Mesothelial cell of epicardium (in vitro differentiated cells): ENCODE results near the gene RBM20. TPM values are rescaled to one million over a fixed set of nuclear protein-coding genes. Genes with fewer than 3 reads are reported as not detected.

Experiments used
- DNase-seq, 2 experiments: peaks; one replicate each; pipeline ENCODE4 v3.0.0; 2021; ENCODE audit warnings: low spot score in 2 of 2; ENCODE audit not compliant: unreplicated experiment in 2 of 2
- H3K27ac Mint-ChIP-seq: 2 replicates; pipeline ENCODE4 v1.8.0; 2021; ENCODE audit warnings: mixed read lengths
- H3K27me3 Mint-ChIP-seq: 2 replicates; pipeline ENCODE4 v1.8.0; 2021; ENCODE audit warnings: low read depth, mixed read lengths
- H3K36me3 Mint-ChIP-seq: 2 replicates; pipeline ENCODE4 v1.8.0; 2021; ENCODE audit warnings: mixed read lengths
- H3K4me1 Mint-ChIP-seq: 2 replicates; pipeline ENCODE4 v1.8.0; 2021; ENCODE audit warnings: mixed read lengths
- H3K4me3 Mint-ChIP-seq: 2 replicates; pipeline ENCODE4 v1.8.0; 2021; ENCODE audit warnings: mild to moderate bottlenecking, moderate library complexity, mixed read lengths
- H3K9me3 Mint-ChIP-seq: 2 replicates; pipeline ENCODE4 v1.8.0; 2021; ENCODE audit warnings: mixed read lengths
- CTCF ChIP-seq: fragments of 200-600 bp; sonication (generic); IDR thresholded peaks from one replicate; pipeline ENCODE4 v1.5.0; 2021; ENCODE audit warnings: antibody characterized with exemption; ENCODE audit not compliant: unreplicated experiment
- total RNA-seq: library from RNA; stranded (reverse); gene quantifications from 3 replicates; pipeline ENCODE4 v1.2.1, GENCODE V29; 2021

RBM20 gene
- total RNA-seq, 1 donor from 2014 or later = 23.3 TPM

GRCh38 chr10:110680273-110681020 lies 36.3 kb downstream of the RBM20 start:
- H3K4me3 Mint-ChIP-seq = no peak overlapping the region
- no peak for TF ChIP-seq CTCF
- H3K27me3 Mint-ChIP-seq = no peaks in the 10 kb centered on the region
- no peaks in the 10 kb centered on the region for H3K9me3 Mint-ChIP-seq
- no peak for DNase-seq
- peaks cover 28% of the 10 kb centered on the region for H3K4me1 Mint-ChIP-seq
- peak overlapping the region; percentile 53 for H3K27ac Mint-ChIP-seq
- no peaks in the 10 kb centered on the region for H3K36me3 Mint-ChIP-seq

GRCh38 chr10:110681023-110681681 lies 37.0 kb downstream of the RBM20 start:
- TF ChIP-seq CTCF = no peak
- DNase-seq = peak in 1 of 2 experiments; percentile 62
- Mint-ChIP-seq H3K27ac (peak overlapping the region; percentile 53), H3K9me3 (no peaks in the 10 kb centered on the region), H3K4me3 (no peak overlapping the region), H3K4me1 (peaks cover 29% of the 10 kb centered on the region), H3K27me3 (no peaks in the 10 kb centered on the region), H3K36me3 (no peaks in the 10 kb centered on the region)

GRCh38 chr10:110682348-110682747 lies 38.2 kb downstream of the RBM20 start:
- Mint-ChIP-seq H3K4me3 (no peak overlapping the region), H3K27me3 (no peaks in the 10 kb centered on the region), H3K4me1 (peaks cover 33% of the 10 kb centered on the region), H3K9me3 (no peaks in the 10 kb centered on the region), H3K36me3 (no peaks in the 10 kb centered on the region), H3K27ac (no peak overlapping the region)
- TF ChIP-seq CTCF = no peak
- DNase-seq = no peak

GRCh38 chr10:110684800-110685446 lies 40.8 kb downstream of the RBM20 start:
- H3K4me3 Mint-ChIP-seq = no peak overlapping the region
- H3K36me3 Mint-ChIP-seq = no peaks in the 10 kb centered on the region
- no peaks in the 10 kb centered on the region for H3K27me3 Mint-ChIP-seq
- no peaks in the 10 kb centered on the region for H3K9me3 Mint-ChIP-seq
- TF ChIP-seq CTCF = no peak
- DNase-seq = no peak
- H3K4me1 Mint-ChIP-seq = peaks cover 28% of the 10 kb centered on the region
- no peak overlapping the region for H3K27ac Mint-ChIP-seq

- Mint-ChIP-seq H3K27me3 (no peaks in the 10 kb centered on the region), H3K4me3 (no peak overlapping the region), H3K27ac (no peak overlapping the region), H3K36me3 (peaks cover 7% of the 10 kb centered on the region), H3K4me1 (peaks cover 17% of the 10 kb centered on the region), H3K9me3 (peaks cover 8% of the 10 kb centered on the region)
- no peak for DNase-seq
- no peak for TF ChIP-seq CTCF
Measured at GRCh38 chr10:110686047-110686446, 41.9 kb downstream of the RBM20 start.
